ENCODE data around the gene TSPAN12. TPM values are rescaled to one million over a fixed set of nuclear protein-coding genes. Genes with fewer than 3 reads are reported as not detected.

Gene TSPAN12
- total RNA-seq, 1 experiment from 2014 or later: 7.4 TPM

- no peaks in the 10 kb centered on the region for H3K4me1 ChIP-seq (ENCODE audit: control insufficient read depth in 1 of 2, insufficient read depth in 2 of 2, low read length in 2 of 2)
- ChIA-PET POLR2A (no interaction called here), RAD21 (ENCODE audit: low non-redundant PET in 1 of 2, low total read pairs in 2 of 2, uncharacterized antibody in 2 of 2, unreplicated experiment in 2 of 2) (no interaction called here), CTCF (interaction anchor here (0.8 kb wide), 1 partner anchor 19 kb away, joined by 3 read pairs; no protein-coding TSS in a partner anchor)
- no peaks in the 10 kb centered on the region for H3K79me2 ChIP-seq (ENCODE audit: insufficient read depth, low read length)
- intact Hi-C loops (cut with micrococcal nuclease): no loop called here
- no peaks in the 10 kb centered on the region for H3K36me3 ChIP-seq (ENCODE audit: control insufficient read depth in 1 of 2, insufficient read depth in 2 of 2, low read length in 2 of 2)
- H3K9me2 ChIP-seq (ENCODE audit: insufficient read depth): no peaks in the 10 kb centered on the region
- no peak overlapping the region for H2AFZ ChIP-seq (ENCODE audit: low read depth, low read length, poor library complexity, severe bottlenecking)
- no peak for ATAC-seq
- no peak overlapping the region for H3K4me3 ChIP-seq (replicated peaks in 1 of 2; ENCODE audit: low read depth in 1 of 2, low read length in 2 of 2)
- no peak overlapping the region for H3K9ac ChIP-seq (ENCODE audit: low read length)
- no peak for DNase-seq (ENCODE audit: low read depth, low spot score)
- H3K27ac ChIP-seq (ENCODE audit: low read depth, low read length): no peak overlapping the region
- no peaks in the 10 kb centered on the region for H3K9me3 ChIP-seq (ENCODE audit: control insufficient read depth in 1 of 2, insufficient read depth in 1 of 2, low read depth in 1 of 2, low read length in 2 of 2)
- no peak for TF ChIP-seq ATF3 (IDR thresholded peaks at IDR 0.05)
- TF ChIP-seq SRF (IDR thresholded peaks at IDR 0.05; ENCODE audit: low read depth): no peak
- no peak for TF ChIP-seq ZNF274 (IDR thresholded peaks at IDR 0.05; ENCODE audit: low read depth, low read length)
- TF ChIP-seq EZH2 (IDR thresholded peaks at IDR 0.05): no peak
- TF ChIP-seq SIN3A (IDR thresholded peaks at IDR 0.05; ENCODE audit: low read depth): no peak
- TF ChIP-seq, protein P1, sequence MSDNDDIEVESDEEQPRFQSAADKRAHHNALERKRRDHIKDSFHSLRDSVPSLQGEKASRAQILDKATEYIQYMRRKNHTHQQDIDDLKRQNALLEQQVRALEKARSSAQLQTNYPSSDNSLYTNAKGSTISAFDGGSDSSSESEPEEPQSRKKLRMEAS (IDR thresholded peaks at IDR 0.05): no peak
- TF ChIP-seq TCF7L2 (IDR thresholded peaks at IDR 0.05; ENCODE audit: borderline replicate concordance, extremely low read depth, insufficient read depth, insufficient read length): no peak
- no peak for TF ChIP-seq CBX3 (IDR thresholded peaks at IDR 0.05; ENCODE audit: low read depth)
- no peaks in the 10 kb centered on the region for H3K27me3 ChIP-seq (ENCODE audit: insufficient read depth, low read length)
- H4K20me1 ChIP-seq (ENCODE audit: insufficient read depth): no peaks in the 10 kb centered on the region
- no TSS peak for BruUV-seq (replicated peaks)
- no peak overlapping the region for H3K4me2 ChIP-seq (ENCODE audit: low read length)
Measured at GRCh38 chr7:120825152-120825551, 32.8 kb downstream of the TSPAN12 start.

- POLR2A ChIA-PET: no interaction called here
- H3K4me1 ChIP-seq (ENCODE audit: control insufficient read depth in 1 of 2, insufficient read depth in 2 of 2, low read length in 2 of 2): no peaks in the 10 kb centered on the region
- no peaks in the 10 kb centered on the region for H3K9me3 ChIP-seq (ENCODE audit: control insufficient read depth in 1 of 2, insufficient read depth in 1 of 2, low read depth in 1 of 2, low read length in 2 of 2)
- no peaks in the 10 kb centered on the region for H3K79me2 ChIP-seq (ENCODE audit: insufficient read depth, low read length)
- RAD21 ChIA-PET (ENCODE audit: low non-redundant PET in 1 of 2, low total read pairs in 2 of 2, uncharacterized antibody in 2 of 2, unreplicated experiment in 2 of 2): interaction anchor here in 1 of 2 experiments (0.5 kb wide), 1 partner anchor 1174 kb away, joined by 4 read pairs; no protein-coding TSS in a partner anchor
- no peak overlapping the region for H3K27ac ChIP-seq (ENCODE audit: low read depth, low read length)
- H3K4me2 ChIP-seq (ENCODE audit: low read length): no peak overlapping the region
- intact Hi-C loops (cut with micrococcal nuclease): no loop called here
- no peak overlapping the region for H3K9ac ChIP-seq (ENCODE audit: low read length)
- no peak overlapping the region for H2AFZ ChIP-seq (ENCODE audit: low read depth, low read length, poor library complexity, severe bottlenecking)
- no peaks in the 10 kb centered on the region for H3K27me3 ChIP-seq (ENCODE audit: insufficient read depth, low read length)
- H3K4me3 ChIP-seq (replicated peaks in 1 of 2; ENCODE audit: low read depth in 1 of 2, low read length in 2 of 2): no peak overlapping the region
- CTCF ChIA-PET: interaction anchor here (0.9 to 3.2 kb wide), 2 partner anchors 14 to 28 kb away, joined by 3 to 13 read pairs; no protein-coding TSS in a partner anchor
- no TSS peak for BruUV-seq (replicated peaks)
- H3K9me2 ChIP-seq (ENCODE audit: insufficient read depth): no peaks in the 10 kb centered on the region
- DNase-seq (ENCODE audit: low read depth, low spot score) (no peak), ATAC-seq (no peak)
- no peaks in the 10 kb centered on the region for H4K20me1 ChIP-seq (ENCODE audit: insufficient read depth)
- H3K36me3 ChIP-seq (ENCODE audit: control insufficient read depth in 1 of 2, insufficient read depth in 2 of 2, low read length in 2 of 2): no peaks in the 10 kb centered on the region
- peak; percentile 34; the same call in 1 of the 2 replicates for TF ChIP-seq RAD21 (IDR thresholded peaks at IDR 0.05; ENCODE audit: low read depth)
- TF ChIP-seq CTCF (IDR thresholded peaks at IDR 0.05 in 2 of 3, conservative IDR thresholded peaks at IDR 0.05 in 1 of 3; ENCODE audit: borderline replicate concordance in 1 of 3, insufficient read depth in 1 of 3, low read depth in 2 of 3, low read length in 2 of 3): no peak
- TF ChIP-seq CBX3 (IDR thresholded peaks at IDR 0.05; ENCODE audit: low read depth): no peak
- TF ChIP-seq, protein P2, sequence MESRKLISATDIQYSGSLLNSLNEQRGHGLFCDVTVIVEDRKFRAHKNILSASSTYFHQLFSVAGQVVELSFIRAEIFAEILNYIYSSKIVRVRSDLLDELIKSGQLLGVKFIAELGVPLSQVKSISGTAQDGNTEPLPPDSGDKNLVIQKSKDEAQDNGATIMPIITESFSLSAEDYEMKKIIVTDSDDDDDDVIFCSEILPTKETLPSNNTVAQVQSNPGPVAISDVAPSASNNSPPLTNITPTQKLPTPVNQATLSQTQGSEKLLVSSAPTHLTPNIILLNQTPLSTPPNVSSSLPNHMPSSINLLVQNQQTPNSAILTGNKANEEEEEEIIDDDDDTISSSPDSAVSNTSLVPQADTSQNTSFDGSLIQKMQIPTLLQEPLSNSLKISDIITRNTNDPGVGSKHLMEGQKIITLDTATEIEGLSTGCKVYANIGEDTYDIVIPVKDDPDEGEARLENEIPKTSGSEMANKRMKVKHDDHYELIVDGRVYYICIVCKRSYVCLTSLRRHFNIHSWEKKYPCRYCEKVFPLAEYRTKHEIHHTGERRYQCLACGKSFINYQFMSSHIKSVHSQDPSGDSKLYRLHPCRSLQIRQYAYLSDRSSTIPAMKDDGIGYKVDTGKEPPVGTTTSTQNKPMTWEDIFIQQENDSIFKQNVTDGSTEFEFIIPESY (IDR thresholded peaks at IDR 0.05; ENCODE audit: extremely low read depth, insufficient replicate concordance, low read length): no peak
Measured at GRCh38 chr7:120819861-120820260, 38.1 kb downstream of the TSPAN12 start.
